GM23248 (cell line): ENCODE results near the gene BTC.

Source experiments
- EZH2 ChIP-seq: fragments of 200-600 bp; sonication (generic); IDR thresholded peaks from 2 replicates; pipeline ENCODE4 v1.6.1; 2018; ENCODE audit warnings: antibody characterized with exemption, mild to moderate bottlenecking; ENCODE audit not compliant: insufficient read depth, poor library complexity, severe bottlenecking
- EZH2phosphoT487 ChIP-seq: fragments of 200-600 bp; sonication (generic); IDR thresholded peaks from 2 replicates; pipeline ENCODE4 v1.6.1; 2018; ENCODE audit warnings: antibody characterized with exemption, moderate library complexity, mild to moderate bottlenecking, low read depth; ENCODE audit not compliant: insufficient read depth

DNA sequence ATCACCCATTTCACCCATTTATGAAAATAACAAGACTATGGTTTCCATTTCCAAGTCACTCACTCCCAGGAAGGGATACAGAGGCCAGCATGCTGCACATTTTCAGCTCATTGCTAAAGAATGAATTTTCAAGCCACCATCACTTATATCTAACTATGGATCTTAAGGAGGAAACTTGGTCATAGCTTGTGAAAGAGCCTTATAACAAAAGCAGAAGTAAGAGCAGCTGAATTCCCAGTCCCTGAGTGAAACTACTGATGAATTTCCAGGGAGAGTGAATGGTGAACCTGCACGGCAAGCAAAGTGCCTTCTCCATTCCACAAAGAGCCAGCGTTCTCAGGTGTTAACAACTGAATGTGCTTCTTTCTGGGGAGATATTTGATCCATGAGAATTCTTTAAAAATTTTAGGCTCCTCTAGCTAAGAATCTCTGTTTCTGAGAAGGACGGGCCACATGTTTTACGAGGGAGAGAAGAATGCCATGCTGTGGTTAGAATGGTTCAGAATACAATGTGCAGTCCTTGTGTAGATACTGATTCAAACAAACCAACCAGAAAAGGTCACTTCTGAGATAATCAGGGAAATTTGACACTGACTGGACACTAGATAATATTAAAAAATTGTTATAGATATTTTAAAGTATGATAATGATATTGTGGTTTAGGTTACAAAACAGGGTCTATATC is 24.0 kb downstream of the BTC start:
- TF ChIP-seq EZH2 (no peak), EZH2phosphoT487 (no peak)
